ENCODE results near the gene LBX1.

LBX1 gene

GRCh38 chr10:101234333-101234732, 5.1 kb upstream of the LBX1 start:
- H3K4me1 Mint-ChIP-seq (ENCODE audit: low read depth), result peaks cover 7% of the 10 kb centered on the region
- H3K27me3 Mint-ChIP-seq (ENCODE audit: low read depth), result peaks cover 87% of the 10 kb centered on the region
- no peak overlapping the region for H3K27ac Mint-ChIP-seq
- H3K9me3 Mint-ChIP-seq, result no peaks in the 10 kb centered on the region
- no peak overlapping the region for H3K4me3 Mint-ChIP-seq
- H3K36me3 Mint-ChIP-seq (ENCODE audit: low read depth), result peaks cover 1% of the 10 kb centered on the region

GRCh38 chr10:101233863-101234262, 4.6 kb upstream of the LBX1 start:
- Mint-ChIP-seq H3K36me3 (ENCODE audit: low read depth) (peaks cover 1% of the 10 kb centered on the region), H3K27me3 (ENCODE audit: low read depth) (peaks cover 87% of the 10 kb centered on the region), H3K27ac (no peak overlapping the region), H3K9me3 (no peaks in the 10 kb centered on the region), H3K4me3 (no peak overlapping the region), H3K4me1 (ENCODE audit: low read depth) (peaks cover 9% of the 10 kb centered on the region)

GRCh38 chr10:101233443-101233842, 4.2 kb upstream of the LBX1 start:
- H3K27ac Mint-ChIP-seq, result no peak overlapping the region
- H3K36me3 Mint-ChIP-seq (ENCODE audit: low read depth), result peaks cover 1% of the 10 kb centered on the region
- peaks cover 83% of the 10 kb centered on the region for H3K27me3 Mint-ChIP-seq (ENCODE audit: low read depth)
- no peaks in the 10 kb centered on the region for H3K9me3 Mint-ChIP-seq
- peaks cover 9% of the 10 kb centered on the region for H3K4me1 Mint-ChIP-seq (ENCODE audit: low read depth)
- H3K4me3 Mint-ChIP-seq, result no peak overlapping the region

- peaks cover 82% of the 10 kb centered on the region for H3K27me3 Mint-ChIP-seq (ENCODE audit: low read depth)
- no peak overlapping the region for H3K4me3 Mint-ChIP-seq
- peaks cover 8% of the 10 kb centered on the region for H3K4me1 Mint-ChIP-seq (ENCODE audit: low read depth)
Measured at GRCh38 chr10:101231912-101232689, 2.8 kb upstream of the LBX1 start.

GRCh38 chr10:101231092-101231491, 1.8 kb upstream of the LBX1 start:
- H3K4me1 Mint-ChIP-seq (ENCODE audit: low read depth), result peaks cover 12% of the 10 kb centered on the region
- H3K9me3 Mint-ChIP-seq, result no peaks in the 10 kb centered on the region
- no peak overlapping the region for H3K27ac Mint-ChIP-seq
- H3K4me3 Mint-ChIP-seq, result no peak overlapping the region
- H3K27me3 Mint-ChIP-seq (ENCODE audit: low read depth), result peaks cover 84% of the 10 kb centered on the region
- no peaks in the 10 kb centered on the region for H3K36me3 Mint-ChIP-seq (ENCODE audit: low read depth)

More at GRCh38 chr10:101231912-101232689, 2.8 kb upstream of the LBX1 start:
- no peak overlapping the region for H3K27ac Mint-ChIP-seq
- no peaks in the 10 kb centered on the region for H3K9me3 Mint-ChIP-seq
- H3K36me3 Mint-ChIP-seq (ENCODE audit: low read depth), result no peaks in the 10 kb centered on the region

GRCh38 chr10:101230183-101230917, 1.1 kb upstream of the LBX1 start:
- Mint-ChIP-seq H3K4me1 (ENCODE audit: low read depth) (peaks cover 15% of the 10 kb centered on the region), H3K27ac (peak overlapping the region; percentile 49), H3K4me3 (no peak overlapping the region), H3K27me3 (ENCODE audit: low read depth) (peaks cover 84% of the 10 kb centered on the region), H3K36me3 (ENCODE audit: low read depth) (peaks cover 2% of the 10 kb centered on the region), H3K9me3 (no peaks in the 10 kb centered on the region)

GRCh38 chr10:101228966-101229265, 347 bp downstream of the LBX1 start:
- Mint-ChIP-seq H3K27ac (peak overlapping the region; percentile 76), H3K9me3 (no peaks in the 10 kb centered on the region), H3K4me3 (peak overlapping the region; percentile 51)

GRCh38 chr10:101228153-101228965, 904 bp downstream of the LBX1 start:
- H3K4me3 Mint-ChIP-seq, result no peak overlapping the region
- H3K4me1 Mint-ChIP-seq (ENCODE audit: low read depth), result peaks cover 19% of the 10 kb centered on the region
- peak overlapping the region; percentile 63 for H3K27ac Mint-ChIP-seq
- peaks cover 80% of the 10 kb centered on the region for H3K27me3 Mint-ChIP-seq (ENCODE audit: low read depth)
- peaks cover 3% of the 10 kb centered on the region for H3K36me3 Mint-ChIP-seq (ENCODE audit: low read depth)
- no peaks in the 10 kb centered on the region for H3K9me3 Mint-ChIP-seq

More at GRCh38 chr10:101228966-101229265, 347 bp downstream of the LBX1 start:
- peaks cover 80% of the 10 kb centered on the region for H3K27me3 Mint-ChIP-seq (ENCODE audit: low read depth)
- H3K36me3 Mint-ChIP-seq (ENCODE audit: low read depth), result peaks cover 3% of the 10 kb centered on the region
- peaks cover 19% of the 10 kb centered on the region for H3K4me1 Mint-ChIP-seq (ENCODE audit: low read depth)

- Mint-ChIP-seq H3K4me1 (ENCODE audit: low read depth) (peaks cover 19% of the 10 kb centered on the region), H3K9me3 (no peaks in the 10 kb centered on the region), H3K27ac (peak overlapping the region; percentile 63), H3K36me3 (ENCODE audit: low read depth) (peaks cover 3% of the 10 kb centered on the region), H3K4me3 (no peak overlapping the region), H3K27me3 (ENCODE audit: low read depth) (peaks cover 80% of the 10 kb centered on the region)
Measured at GRCh38 chr10:101227429-101228152, 1.7 kb downstream of the LBX1 start.

GRCh38 chr10:101226491-101227428, 2.5 kb downstream of the LBX1 start:
- H3K36me3 Mint-ChIP-seq (ENCODE audit: low read depth), result peaks cover 3% of the 10 kb centered on the region
- H3K4me1 Mint-ChIP-seq (ENCODE audit: low read depth), result peaks cover 23% of the 10 kb centered on the region
- H3K27ac Mint-ChIP-seq, result peak overlapping the region; percentile 65
- H3K27me3 Mint-ChIP-seq (ENCODE audit: low read depth), result peaks cover 80% of the 10 kb centered on the region
- H3K4me3 Mint-ChIP-seq, result peak overlapping the region; percentile 31
- H3K9me3 Mint-ChIP-seq, result no peaks in the 10 kb centered on the region

GRCh38 chr10:101225846-101226421, 3.3 kb downstream of the LBX1 start:
- Mint-ChIP-seq H3K9me3 (no peaks in the 10 kb centered on the region), H3K4me1 (ENCODE audit: low read depth) (peaks cover 23% of the 10 kb centered on the region), H3K27me3 (ENCODE audit: low read depth) (peaks cover 80% of the 10 kb centered on the region), H3K36me3 (ENCODE audit: low read depth) (peaks cover 3% of the 10 kb centered on the region), H3K27ac (peak overlapping the region; percentile 65), H3K4me3 (no peak overlapping the region)

GRCh38 chr10:101224910-101225823, 4.1 kb downstream of the LBX1 start:
- H3K4me1 Mint-ChIP-seq (ENCODE audit: low read depth), result peaks cover 23% of the 10 kb centered on the region
- peak overlapping the region; percentile 93 for H3K27ac Mint-ChIP-seq
- peaks cover 3% of the 10 kb centered on the region for H3K36me3 Mint-ChIP-seq (ENCODE audit: low read depth)
- H3K9me3 Mint-ChIP-seq, result no peaks in the 10 kb centered on the region
- peaks cover 80% of the 10 kb centered on the region for H3K27me3 Mint-ChIP-seq (ENCODE audit: low read depth)
- no peak overlapping the region for H3K4me3 Mint-ChIP-seq
